Endometrial microvascular endothelial cells (primary cell): ENCODE results near the gene CRBN. TPM values are rescaled to one million over a fixed set of nuclear protein-coding genes. Genes with fewer than 3 reads are reported as not detected.

Source experiments
- in situ Hi-C: cut with HindIII; loops from 2 replicates; pipeline ENCODE4 v1.10.0; 2017; ENCODE audit warnings: low sequenced_read_pairs, low pct_unique_long_range_greater_than_20kb; ENCODE audit errors: inconsistent ontology term
- total RNA-seq: library from RNA; depleted of rRNA; stranded (reverse); fragments of >200 nt; gene quantifications from one replicate; pipeline ENCODE4 v1.2.3, GENCODE V29; 2015; ENCODE audit errors: inconsistent ontology term

The CRBN gene
- 61.8 TPM for total RNA-seq

DNA sequence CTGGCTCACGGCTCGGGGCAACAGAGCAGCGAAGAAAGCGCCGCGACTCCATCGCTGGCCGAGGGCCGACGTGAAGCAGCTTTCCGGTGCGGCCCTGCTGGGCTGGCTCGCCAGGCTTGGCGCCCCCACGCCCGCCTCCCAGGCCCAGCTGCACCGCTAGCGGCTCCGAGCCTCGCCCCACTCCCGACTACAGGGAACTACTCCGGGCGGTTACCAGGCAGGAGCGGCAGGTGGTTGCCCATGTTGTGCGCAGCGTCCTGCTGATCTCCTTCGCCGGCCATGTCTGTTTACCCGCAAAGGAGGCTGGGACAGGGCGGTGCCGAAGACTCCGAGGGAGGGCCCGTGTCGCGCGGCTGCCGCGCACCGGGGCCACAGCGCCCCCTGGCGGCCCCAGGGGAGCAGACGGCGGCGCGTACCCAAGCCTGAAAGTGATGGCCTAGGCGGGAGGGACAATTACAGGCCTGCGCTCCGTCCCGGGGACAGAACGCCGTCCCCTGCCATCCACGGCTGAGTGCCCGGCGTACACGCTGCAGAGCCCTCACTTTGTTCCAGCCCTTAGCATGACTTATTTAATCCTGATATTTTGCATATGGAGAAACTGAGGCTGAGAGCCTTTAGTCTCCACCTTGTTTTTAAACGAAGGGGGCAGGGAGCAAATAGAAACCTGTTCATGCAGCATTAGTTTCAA lies at the start of gene CRBN:
Gene CRBN (minus strand): TSS at position 285 of the 688 bp plus-strand sequence. CDS start 4 bp downstream, at position 281.
- in situ Hi-C loops = no loop called here

DNA sequence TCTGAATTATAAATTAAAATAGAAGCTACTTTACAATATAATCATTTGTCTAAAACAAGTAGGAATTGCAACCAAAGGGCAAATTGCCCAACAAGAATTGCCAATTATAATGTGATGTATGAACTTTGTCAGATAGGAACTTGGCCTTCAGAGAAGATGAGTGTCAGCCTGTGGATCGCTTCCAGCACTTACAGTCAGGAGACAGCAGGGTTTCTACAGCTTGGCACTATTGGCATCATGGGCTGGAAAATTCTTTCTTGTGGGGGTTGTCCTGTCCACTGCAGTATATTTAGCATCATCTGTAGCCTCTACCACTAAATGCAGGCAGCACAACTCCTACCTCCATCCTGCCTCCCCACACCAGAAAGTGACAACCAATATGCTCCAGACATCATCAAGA lies 48.1 kb upstream of the CRBN start:
- in situ Hi-C loops = no loop called here

DNA sequence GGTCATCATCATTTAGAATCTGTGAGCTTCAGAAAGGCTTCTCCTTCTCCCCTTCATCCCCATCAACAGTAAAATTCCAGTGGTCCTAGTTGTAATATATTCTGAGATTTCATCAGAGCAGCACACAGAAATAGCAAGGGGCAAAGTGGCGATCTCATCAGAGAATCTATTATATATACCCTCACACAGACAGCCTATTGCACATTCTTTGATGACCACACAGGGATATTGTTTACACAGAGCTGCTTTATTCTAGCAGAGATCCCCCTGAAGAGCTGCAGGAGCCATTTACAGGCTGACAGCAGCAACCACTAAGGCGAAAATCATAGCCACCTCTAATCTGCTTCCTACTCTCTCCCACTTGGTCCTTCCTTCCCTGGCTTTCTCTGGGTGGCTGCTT lies 42.0 kb upstream of the CRBN start:
- in situ Hi-C loops = no loop called here

DNA sequence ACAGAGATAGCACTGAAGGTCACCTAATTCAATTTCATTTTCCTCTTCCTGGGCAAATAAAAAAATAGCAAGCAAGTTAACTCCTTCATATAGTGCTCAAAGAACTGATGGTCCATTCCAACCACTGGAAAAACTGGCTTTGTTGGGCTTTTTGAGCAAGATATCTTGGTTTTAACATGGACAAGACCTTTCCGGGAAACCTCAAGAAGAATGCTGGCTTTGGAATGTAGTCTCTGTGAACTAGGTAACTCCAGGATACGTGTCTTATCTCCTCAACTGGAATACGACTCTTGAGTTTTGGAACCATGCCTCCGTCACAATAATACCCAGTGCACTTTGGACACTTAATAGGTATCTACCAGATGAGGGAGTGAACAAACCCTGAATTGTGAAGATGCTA lies 36.9 kb upstream of the CRBN start:
- in situ Hi-C loops = no loop called here

DNA sequence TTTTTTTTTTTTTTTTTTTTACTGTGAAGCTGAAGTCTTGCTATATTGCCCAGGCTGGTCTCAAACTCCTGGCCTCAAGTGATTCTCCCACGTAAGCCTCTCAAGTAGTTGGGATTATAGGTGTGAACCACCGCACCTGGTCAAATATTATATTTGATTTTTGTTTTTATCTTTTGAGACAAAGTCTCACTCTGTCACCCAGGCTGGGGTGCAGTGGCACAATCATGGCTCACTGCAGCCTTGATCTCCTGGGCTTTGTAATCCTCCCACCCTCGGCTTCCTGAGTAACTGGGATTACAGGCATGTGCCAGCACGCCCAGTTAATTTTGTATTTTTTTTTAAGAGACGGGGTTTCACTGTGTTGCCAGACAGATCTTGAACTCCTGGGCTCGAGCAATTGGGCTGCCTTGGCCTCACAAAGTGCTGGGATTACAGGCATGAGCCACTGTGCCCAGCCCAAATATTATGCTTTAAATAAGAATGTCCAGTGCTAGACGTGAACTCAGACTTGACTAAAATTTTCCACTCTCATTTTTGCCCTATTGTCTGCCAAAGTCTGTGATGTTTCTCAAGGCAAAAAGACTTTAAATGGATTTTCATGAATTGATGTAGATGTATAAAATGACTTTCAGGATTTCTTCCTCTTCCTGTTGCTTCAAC lies 33.4 kb upstream of the CRBN start:
- in situ Hi-C loops = no loop called here

DNA sequence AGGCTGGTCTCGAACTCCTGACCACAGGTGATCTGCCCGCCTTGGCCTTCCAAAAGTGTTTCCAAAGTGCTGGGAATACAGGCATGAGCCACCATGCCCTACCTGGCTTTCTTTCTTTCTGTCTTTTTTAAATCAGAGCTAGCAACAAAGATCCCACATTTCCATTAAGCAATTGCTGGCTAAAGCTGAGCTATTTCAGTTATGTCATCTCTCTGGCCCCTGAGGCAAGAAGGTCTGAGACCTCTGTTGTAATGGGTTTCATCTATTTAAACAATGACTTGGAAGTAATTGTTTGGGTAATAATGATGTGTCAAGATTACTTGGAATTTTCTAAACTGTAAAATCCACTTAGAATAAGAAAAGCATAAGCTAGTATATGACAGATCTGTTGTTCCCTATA lies 30.2 kb upstream of the CRBN start:
- in situ Hi-C loops = no loop called here

DNA sequence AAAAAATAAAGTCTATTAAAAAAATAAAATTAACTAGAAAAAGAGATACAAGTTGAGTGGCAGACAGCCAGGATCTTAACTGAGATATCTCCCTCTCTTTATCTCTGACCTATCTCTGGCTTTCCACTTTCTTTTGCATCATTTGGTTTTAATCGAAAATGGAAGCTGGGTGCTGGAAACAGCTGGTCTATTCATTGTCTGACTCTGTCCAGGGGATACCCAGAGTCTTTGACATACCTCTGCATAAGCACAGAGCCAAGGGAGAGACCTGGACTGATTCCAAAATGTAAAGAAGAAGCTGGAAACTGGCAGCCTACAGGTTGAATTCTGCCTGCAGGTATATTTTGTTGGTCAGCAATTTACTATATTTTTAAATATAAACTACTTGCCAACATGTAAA lies 29.6 kb upstream of the CRBN start:
- in situ Hi-C loops = no loop called here

DNA sequence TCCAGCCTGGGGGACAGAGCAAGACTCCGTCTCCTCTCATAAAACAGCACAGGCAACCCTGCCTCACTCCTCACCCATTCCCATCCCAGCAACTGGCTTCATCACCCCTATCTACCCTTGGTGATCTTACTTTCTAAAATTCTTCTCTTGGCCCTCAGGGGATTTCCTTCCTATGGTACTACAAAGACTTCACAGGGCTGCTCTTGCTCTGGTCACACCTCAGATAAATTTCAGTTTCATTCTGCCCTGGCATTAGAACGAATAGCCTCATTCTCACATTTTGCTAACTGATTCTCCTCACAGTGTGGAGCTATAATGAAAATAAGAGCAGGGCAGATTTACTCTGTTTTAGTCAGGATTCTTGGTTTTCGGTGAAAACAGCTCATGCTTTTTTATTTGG lies 22.1 kb upstream of the CRBN start:
- in situ Hi-C loops = no loop called here

DNA sequence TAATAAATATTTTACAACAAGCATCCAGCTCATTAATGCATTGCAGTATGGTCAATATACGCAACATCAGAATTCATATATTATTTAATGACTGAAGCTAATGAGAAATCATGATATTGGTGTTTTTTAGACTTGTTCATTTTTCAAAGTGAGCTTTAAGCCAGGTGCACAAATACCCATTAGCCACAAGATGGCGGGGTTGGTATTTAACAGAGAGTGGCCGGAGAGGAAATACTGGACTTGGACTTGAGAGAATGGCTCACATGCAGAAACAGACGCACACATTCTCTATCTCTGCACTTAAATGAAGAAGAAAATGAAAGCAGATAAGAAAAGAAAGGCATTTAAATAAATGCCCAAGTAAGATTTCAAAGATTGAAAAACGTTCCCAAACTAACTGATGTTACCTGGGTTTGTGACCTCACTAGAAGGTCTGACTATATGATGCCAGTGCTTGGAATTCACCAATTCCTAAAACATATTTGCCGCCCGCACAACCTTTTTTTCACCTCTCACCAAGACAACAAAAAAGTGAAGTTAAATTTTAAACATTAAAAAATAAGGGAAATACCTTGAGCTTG lies 21.2 kb upstream of the CRBN start:
- in situ Hi-C loops = no loop called here

DNA sequence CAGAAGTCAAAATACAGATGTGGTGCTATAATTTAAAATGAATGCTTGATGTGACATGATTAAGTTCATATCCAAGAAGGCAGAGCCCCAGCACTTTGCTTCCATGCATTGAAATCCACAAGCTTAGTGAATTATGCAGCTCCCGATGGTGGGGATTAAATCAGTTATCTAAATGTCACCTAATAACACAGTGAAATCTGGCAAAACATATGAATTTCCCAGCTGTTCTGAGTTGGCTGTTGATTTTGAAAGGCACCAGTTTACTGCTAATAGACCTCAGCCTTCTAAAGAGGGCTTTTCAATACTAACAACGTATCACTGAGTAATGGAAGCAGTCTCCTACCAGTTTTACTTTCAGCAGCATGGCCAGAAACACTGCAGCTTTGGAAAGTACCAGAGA lies 19.8 kb upstream of the CRBN start:
- in situ Hi-C loops = no loop called here

DNA sequence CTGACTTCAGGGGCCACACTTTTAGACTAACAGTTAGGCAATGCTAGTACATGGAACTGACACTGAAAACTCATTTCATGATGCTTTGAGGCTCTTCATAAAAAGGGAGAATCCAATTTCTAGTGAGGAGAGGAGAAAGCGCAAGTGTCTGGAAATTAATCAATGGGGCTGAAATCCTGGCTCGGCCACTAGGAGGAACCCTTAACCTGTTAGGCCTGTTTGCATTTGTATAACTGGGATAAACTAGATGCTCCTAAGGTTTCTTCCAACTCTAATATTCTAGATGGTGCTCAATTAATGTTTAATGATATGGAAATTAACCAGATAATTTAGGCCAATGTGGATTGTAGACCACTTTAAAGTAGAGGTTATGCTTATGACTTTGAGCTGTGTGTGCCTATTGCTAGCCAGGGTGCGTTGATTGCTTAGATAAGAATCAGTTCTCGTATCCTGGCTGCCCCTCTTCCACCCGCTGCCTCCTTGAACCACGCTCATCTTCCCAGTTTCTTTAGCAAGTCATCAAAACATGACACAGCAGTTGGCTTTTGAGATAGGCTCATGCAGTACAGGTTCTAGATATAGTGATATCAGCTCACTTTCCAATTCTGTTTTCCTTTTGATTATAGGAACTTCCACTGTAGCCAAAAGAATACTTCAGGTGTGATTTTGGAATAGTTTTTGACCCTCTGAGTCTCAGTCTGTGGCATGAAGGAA lies 16.8 kb upstream of the CRBN start:
- in situ Hi-C loops = no loop called here

DNA sequence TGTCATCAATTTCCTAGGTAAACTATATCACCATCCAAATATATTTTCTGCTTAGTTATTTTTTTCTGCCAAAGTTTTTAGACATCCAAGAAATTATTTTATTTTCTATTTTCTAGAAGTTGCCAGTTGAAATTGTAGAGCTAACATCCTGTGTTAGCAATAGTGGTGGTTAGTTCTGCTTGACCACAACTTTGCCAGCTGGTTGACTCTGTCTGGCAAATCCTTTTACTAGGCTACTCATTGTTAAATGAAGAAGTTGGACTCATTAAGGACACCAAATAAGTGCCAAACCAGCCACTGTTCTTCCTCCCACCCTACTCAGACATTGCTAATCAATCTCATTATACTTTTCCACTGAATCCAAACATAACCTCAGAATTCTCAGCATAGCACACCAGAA lies 15.4 kb upstream of the CRBN start:
- in situ Hi-C loops = no loop called here

DNA sequence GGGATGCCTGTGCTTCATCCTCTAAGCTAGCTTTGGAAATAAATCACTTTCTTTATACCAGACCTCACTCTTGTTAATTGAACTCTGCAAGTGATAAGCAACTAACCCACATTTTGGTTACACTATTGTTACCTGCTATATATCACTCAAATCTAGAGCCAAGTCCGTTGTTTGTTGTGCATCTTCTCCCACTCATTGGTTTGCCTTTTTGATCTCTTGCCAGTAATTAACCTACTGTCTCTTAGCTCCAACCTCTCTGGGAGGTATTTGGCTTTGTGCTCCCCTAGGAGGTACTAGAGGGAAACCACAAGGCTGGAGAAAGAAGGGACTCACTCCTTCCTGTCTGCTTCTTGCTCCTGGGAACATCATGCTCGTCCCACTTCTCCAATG lies 12.8 kb upstream of the CRBN start:
- in situ Hi-C loops = no loop called here

DNA sequence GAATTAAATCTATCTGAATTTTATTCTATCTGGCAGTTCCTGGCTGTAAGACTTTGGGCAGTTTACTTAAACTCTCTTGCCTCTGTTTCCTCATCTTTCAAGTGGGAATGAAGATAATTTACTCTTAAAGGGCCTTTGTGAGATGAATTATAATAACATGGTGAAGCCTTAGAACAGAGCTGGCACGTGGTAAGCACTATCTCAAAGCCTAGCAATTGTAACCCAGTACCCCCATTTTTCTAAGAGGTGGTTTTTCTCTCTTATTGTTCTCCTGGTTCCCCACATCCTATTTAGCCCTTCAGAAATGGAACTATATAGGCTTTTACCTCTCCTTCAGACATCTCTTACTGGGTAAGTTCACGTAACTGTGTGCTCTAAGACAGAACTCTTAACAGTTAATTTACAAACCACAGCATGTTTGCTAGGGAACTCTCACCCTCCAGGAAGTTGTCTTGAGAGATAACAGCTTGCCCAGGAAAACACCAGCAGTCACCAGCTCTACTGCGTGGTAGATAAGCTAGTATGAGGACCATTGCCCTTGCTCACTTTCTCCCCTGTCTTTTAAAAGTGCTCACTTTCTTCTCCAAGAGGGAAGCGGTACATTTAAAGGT lies 12.3 kb upstream of the CRBN start:
- in situ Hi-C loops = no loop called here

DNA sequence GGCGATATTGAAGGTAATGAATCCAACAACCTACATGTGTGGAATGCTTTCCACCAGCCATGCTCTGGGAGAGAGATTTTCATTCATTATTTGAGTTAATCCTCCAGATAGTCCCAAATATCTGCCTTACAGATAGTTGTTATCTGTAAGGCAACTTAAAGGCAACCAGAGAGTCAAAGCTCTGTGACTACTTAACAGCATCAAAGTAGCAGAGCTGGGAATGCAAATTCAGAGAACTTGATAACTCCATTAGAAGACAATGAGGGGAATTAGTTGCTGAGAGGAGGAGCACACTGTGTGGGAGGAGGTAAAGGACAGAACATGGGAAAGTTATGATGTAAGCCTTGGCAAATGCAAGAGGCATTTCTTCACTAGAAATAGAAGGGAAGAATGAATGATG lies 10.5 kb upstream of the CRBN start:
- in situ Hi-C loops = no loop called here

DNA sequence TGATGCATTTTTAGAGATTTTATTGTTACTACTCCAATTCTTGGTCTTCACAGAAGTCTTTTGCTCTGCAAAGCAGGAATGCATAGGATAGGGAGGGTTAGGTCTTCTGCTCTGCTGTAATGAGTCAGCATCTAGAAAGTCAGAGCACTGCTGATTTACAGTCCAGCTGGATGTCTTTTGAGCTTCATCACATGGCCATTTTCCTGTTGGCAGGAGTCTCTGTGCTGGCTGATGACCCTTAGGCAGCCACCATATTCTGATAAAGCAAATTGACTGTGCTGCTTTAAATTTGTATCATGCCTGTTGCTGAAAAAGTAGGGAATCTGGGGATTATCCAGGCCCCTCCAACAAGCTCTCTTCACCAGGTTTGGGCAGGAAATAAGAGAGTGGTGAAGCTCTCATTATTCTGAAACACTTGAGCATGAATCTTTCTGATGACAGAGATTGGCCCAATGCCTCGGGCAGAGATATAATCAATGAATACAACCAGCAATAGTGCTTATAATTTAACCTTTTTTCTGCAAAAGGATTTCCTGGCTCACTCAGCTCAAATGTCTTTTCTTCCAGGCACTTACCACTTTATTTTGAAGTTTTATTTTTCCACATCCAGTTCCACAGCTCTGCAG lies 9.7 kb upstream of the CRBN start:
- in situ Hi-C loops = no loop called here

DNA sequence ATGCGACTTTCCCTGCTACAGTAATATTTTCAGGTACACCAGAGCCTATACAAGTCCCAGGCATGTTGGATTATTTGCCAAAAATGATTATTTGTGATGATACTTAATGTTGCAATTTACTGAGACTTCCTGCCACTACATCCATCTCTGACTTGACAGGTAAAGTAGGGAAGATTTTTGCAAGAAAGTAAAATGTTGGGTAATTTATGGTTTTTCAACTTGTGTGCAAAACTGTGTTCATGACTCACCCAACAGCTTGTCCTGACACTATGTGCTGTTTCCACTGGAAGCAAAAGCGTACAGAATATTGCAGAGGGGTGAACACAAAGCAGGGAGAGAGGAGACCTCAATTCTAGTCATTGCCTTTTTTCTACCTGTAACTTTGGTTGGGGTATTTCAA lies 5.4 kb upstream of the CRBN start:
- in situ Hi-C loops = no loop called here

DNA sequence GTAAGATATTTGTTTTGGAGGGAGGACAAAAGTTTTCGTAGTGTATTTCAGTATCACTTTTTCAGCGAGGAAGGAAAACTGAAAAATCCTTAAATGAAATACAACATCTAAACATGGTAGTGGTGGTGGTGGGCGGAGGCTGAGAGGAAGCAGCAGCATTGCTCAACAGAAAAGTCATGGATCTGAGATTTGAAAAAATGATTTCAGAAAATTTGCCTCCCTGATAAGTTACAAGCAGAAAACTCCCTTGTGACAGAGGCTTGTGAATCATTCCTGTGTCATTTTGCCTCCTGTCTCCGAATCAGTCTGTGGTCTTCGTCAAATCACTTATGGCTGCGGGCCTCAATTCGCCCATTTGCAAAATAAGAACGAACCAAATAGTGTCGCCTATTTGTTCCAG lies 965 bp upstream of the CRBN start:
- in situ Hi-C loops = no loop called here
